Smooth muscle cell (in vitro differentiated cells): ENCODE measurements around the gene ATXN7L1. TPM values are rescaled to one million over a fixed set of nuclear protein-coding genes. Genes with fewer than 3 reads are reported as not detected.
"Not testable (repeated sequence)": the region's sequence is repeated elsewhere in the genome, so short reads cannot be mapped to it uniquely, and the experiment has no call there.

Experiments used
- DNase-seq: peaks from one replicate; lab custom pipeline; 2025; ENCODE audit not compliant: unreplicated experiment; lab: John Stamatoyannopoulos, UW
- H2AFZ ChIP-seq: fragments of 200-600 bp; sonication (generic); 2 replicates; pipeline ENCODE4 v1.6.0; 2016; ENCODE audit warnings: antibody characterized with exemption, low read depth, mild to moderate bottlenecking
- H3F3A ChIP-seq: fragments of 200-600 bp; sonication (generic); 2 replicates; pipeline ENCODE4 v1.6.0; 2017; ENCODE audit warnings: antibody characterized with exemption, low read depth
- H3K27ac ChIP-seq: fragments of 200-600 bp; sonication (generic); 2 replicates; pipeline ENCODE4 v1.5.1; 2016; ENCODE audit warnings: low read depth, mild to moderate bottlenecking
- H3K27me3 ChIP-seq: fragments of 200-600 bp; sonication (generic); 2 replicates; pipeline ENCODE4 v1.6.1; 2016; ENCODE audit warnings: low read depth, mild to moderate bottlenecking
- H3K36me3 ChIP-seq: fragments of 200-600 bp; sonication (generic); 2 replicates; pipeline ENCODE4 v1.5.1; 2016; ENCODE audit warnings: low read depth
- H3K4me1 ChIP-seq: fragments of 200-600 bp; sonication (generic); 2 replicates; pipeline ENCODE4 v1.5.1; 2016; ENCODE audit warnings: low read depth
- H3K4me2 ChIP-seq: fragments of 200-600 bp; sonication (generic); 2 replicates; pipeline ENCODE4 v1.6.0; 2016; ENCODE audit warnings: mild to moderate bottlenecking
- H3K4me3 ChIP-seq: fragments of 200-600 bp; sonication (generic); 2 replicates; pipeline ENCODE4 v1.5.1; 2016; ENCODE audit warnings: mild to moderate bottlenecking
- H3K79me2 ChIP-seq: fragments of 200-600 bp; sonication (generic); 2 replicates; pipeline ENCODE4 v1.6.0; 2016; ENCODE audit warnings: low read depth, mild to moderate bottlenecking
- H3K9ac ChIP-seq: fragments of 200-600 bp; sonication (generic); 2 replicates; pipeline ENCODE4 v1.6.0; 2016; ENCODE audit warnings: low read depth
- H3K9me3 ChIP-seq: fragments of 200-600 bp; sonication (generic); replicated peaks from 2 replicates; pipeline ENCODE4 v1.5.1; 2016; ENCODE audit warnings: low read depth
- H4K20me1 ChIP-seq: fragments of 200-600 bp; sonication (generic); 2 replicates; pipeline ENCODE4 v1.6.0; 2016; ENCODE audit warnings: low read depth
- WGBS: methylation state at CpG from one replicate; pipeline ENCODE4 v1.1.7; 2016; ENCODE audit warnings: low lambda C conversion rate; 5-methylcytosine and 5-hydroxymethylcytosine counted together
- polyA plus RNA-seq: library from polyadenylated mRNA; unstranded; fragments of >200 nt; fragmentation: Nextera tagmentation; extraction: Ambion mirVana; gene quantifications from 2 replicates; pipeline ENCODE4 v1.2.1, GENCODE V29; 2016
- total RNA-seq: library from RNA; depleted of rRNA; stranded (reverse); fragments of >200 nt; gene quantifications from 2 replicates; pipeline ENCODE4 v1.2.3, GENCODE V29; 2014
- TF ChIP-seq, protein P1 (sequence below): fragments of 200-600 bp; sonication (generic); IDR thresholded peaks from 2 replicates; pipeline ENCODE4 v1.5.1; 2017; ENCODE audit warnings: borderline replicate concordance, mild to moderate bottlenecking, antibody characterized with exemption; ENCODE audit not compliant: insufficient read depth, poor library complexity, severe bottlenecking

Gene ATXN7L1
- total and polyA plus RNA-seq, 2 experiments from 2014 or later: 3.3 to 4.4 TPM

DNA sequence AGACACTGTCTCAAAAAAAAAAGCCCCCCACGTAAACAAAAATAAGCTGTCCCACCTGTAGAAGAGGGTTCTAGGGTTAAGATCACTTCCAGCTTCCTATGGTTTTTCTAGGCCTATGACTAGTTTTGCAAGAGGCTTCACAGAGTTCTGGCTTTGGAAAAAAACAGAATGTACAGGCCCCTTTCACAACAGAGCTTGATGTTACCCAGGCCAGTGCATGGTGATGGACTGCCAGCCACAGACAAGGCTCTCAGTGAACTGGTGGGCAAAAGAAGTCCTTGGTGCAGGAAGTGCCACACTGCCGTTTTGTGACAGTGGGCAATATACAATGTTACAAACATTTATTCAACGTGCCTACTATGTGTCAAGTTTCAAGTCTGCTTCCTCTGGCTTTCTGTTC, 276.8 kb downstream of the ATXN7L1 start:
- no peak overlapping the region for H3K9ac ChIP-seq
- H3K27ac ChIP-seq: no peak overlapping the region
- no peaks in the 10 kb centered on the region for H3K4me1 ChIP-seq
- no peak overlapping the region for H2AFZ ChIP-seq
- H3K27me3 ChIP-seq: no peaks in the 10 kb centered on the region
- WGBS: 82% methylated on average over 3 of the region's 3 CpGs
- no peaks in the 10 kb centered on the region for H3F3A ChIP-seq
- no peak for DNase-seq
- TF ChIP-seq, protein P1, sequence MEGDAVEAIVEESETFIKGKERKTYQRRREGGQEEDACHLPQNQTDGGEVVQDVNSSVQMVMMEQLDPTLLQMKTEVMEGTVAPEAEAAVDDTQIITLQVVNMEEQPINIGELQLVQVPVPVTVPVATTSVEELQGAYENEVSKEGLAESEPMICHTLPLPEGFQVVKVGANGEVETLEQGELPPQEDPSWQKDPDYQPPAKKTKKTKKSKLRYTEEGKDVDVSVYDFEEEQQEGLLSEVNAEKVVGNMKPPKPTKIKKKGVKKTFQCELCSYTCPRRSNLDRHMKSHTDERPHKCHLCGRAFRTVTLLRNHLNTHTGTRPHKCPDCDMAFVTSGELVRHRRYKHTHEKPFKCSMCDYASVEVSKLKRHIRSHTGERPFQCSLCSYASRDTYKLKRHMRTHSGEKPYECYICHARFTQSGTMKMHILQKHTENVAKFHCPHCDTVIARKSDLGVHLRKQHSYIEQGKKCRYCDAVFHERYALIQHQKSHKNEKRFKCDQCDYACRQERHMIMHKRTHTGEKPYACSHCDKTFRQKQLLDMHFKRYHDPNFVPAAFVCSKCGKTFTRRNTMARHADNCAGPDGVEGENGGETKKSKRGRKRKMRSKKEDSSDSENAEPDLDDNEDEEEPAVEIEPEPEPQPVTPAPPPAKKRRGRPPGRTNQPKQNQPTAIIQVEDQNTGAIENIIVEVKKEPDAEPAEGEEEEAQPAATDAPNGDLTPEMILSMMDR: no peak
- no peak overlapping the region for H3K4me3 ChIP-seq
- no peaks in the 10 kb centered on the region for H3K9me3 ChIP-seq
- H3K79me2 ChIP-seq: no peaks in the 10 kb centered on the region
- H3K36me3 ChIP-seq: no peaks in the 10 kb centered on the region
- no peak overlapping the region for H3K4me2 ChIP-seq
- no peaks in the 10 kb centered on the region for H4K20me1 ChIP-seq

DNA sequence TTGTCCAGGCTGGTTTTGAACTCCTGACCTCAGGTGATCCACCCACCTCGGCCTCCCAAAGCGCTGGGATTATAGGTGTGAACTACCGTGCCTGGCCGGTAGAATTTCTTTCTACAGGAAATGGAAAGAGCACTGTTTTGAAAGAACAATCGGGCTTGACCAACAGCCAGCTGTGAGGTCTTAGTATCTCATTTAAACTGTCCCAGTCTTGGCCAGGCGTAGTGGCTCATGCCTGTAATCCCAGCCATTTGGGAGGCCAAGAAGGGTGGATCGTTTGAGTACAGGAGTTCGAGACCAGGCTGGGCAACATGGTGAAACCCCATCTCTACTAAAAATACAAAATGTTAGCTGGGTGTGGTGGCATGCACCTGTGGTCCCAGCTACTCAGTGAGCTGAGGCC, 277.3 kb downstream of the ATXN7L1 start:
- not testable (repeated sequence) for H3K27ac ChIP-seq, H4K20me1 ChIP-seq, DNase-seq, H3K9me3 ChIP-seq, H3K4me2 ChIP-seq, H3K36me3 ChIP-seq, H3K4me3 ChIP-seq, H3K27me3 ChIP-seq, H3K79me2 ChIP-seq, H3F3A ChIP-seq, H2AFZ ChIP-seq, H3K4me1 ChIP-seq, H3K9ac ChIP-seq
- 90% methylated on average over 8 of the region's 8 CpGs for WGBS

DNA sequence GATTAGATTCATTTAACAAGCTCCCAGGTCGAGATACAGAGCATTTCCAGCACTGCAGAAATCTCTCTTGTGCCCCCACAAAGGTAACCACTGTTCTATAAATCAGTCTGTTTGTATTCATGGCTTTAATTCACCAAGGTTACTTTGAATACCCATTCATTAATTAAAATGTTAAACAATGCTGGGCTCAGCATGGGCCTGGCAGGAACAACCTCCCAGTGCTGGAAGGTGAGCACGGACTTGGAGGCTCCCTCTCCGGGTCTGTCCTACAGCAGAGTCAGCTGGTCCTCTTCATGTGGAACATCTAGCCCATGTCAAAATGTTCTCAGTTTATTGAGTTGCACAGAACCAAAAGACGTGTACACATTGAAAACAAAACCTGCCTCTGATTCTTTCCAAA, 279.5 kb downstream of the ATXN7L1 start:
- TF ChIP-seq, protein P1: no peak
- no peaks in the 10 kb centered on the region for H3K27me3 ChIP-seq

DNA sequence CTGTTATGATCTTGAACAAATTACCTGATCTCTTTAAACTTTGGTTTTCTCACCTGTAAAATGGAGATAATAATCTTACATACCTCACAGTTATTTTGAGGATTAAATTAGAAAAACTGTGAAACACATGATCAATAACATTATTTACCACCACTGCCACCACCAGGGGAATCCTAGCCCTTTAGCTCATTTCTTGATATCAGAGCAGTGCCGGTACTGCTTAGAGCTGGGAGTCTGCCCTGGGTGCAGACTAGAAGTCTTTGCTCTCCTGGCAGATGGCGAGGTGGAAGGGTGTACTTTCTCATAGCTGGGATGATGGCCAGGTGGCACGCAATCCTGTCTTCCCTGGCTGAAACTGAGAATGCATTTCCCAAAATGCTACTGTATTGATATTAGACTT, 282.4 kb downstream of the ATXN7L1 start:
- H3F3A ChIP-seq: no peaks in the 10 kb centered on the region
- H3K36me3 ChIP-seq: no peaks in the 10 kb centered on the region
- no peak overlapping the region for H3K27ac ChIP-seq
- no peak overlapping the region for H3K4me2 ChIP-seq
- no peak for DNase-seq
- H4K20me1 ChIP-seq: no peaks in the 10 kb centered on the region
- H3K4me1 ChIP-seq: no peaks in the 10 kb centered on the region
- H2AFZ ChIP-seq: no peak overlapping the region
- TF ChIP-seq, protein P1: no peak
- no peaks in the 10 kb centered on the region for H3K27me3 ChIP-seq
- no peak overlapping the region for H3K9ac ChIP-seq
- no peak overlapping the region for H3K4me3 ChIP-seq
- H3K9me3 ChIP-seq: no peaks in the 10 kb centered on the region
- H3K79me2 ChIP-seq: no peaks in the 10 kb centered on the region
- WGBS: 93% methylated on average over 3 of the region's 3 CpGs

More for the DNA sequence above, 279.5 kb downstream of the ATXN7L1 start:
- DNase-seq: no peak
- no peak overlapping the region for H3K9ac ChIP-seq
- H3K4me1 ChIP-seq: no peaks in the 10 kb centered on the region
- H3K79me2 ChIP-seq: no peaks in the 10 kb centered on the region
- no peaks in the 10 kb centered on the region for H4K20me1 ChIP-seq
- no peak overlapping the region for H3K4me3 ChIP-seq
- no peaks in the 10 kb centered on the region for H3K9me3 ChIP-seq
- 70% methylated on average over 4 of the region's 4 CpGs for WGBS
- no peak overlapping the region for H3K4me2 ChIP-seq
- H3K36me3 ChIP-seq: no peaks in the 10 kb centered on the region
- H3K27ac ChIP-seq: no peak overlapping the region
- no peaks in the 10 kb centered on the region for H3F3A ChIP-seq
- no peak overlapping the region for H2AFZ ChIP-seq
